Sigmoid colon (tissue), 4 donors: ENCODE results near the gene MEGF6.

Source experiments
- CTCF ChIP-seq, 4 experiments: fragments of 450-650 bp in 3 of 4; fragments of 200-600 bp in 1 of 4; IDR thresholded peaks; one replicate each; pipeline ENCODE4 v1.5.1; 2016 to 2019; ENCODE audit warnings: antibody characterized with exemption in 4 of 4, mild to moderate bottlenecking in 3 of 4, moderate library complexity in 2 of 4
- EP300 ChIP-seq, 4 donors: sonication (generic); formaldehyde crosslinking; IDR thresholded peaks; one replicate each; pipeline ENCODE4 v1.6.1; 2017; ENCODE audit warnings: antibody characterized with exemption in 4 of 4
- POLR2A ChIP-seq, 2 donors: fragments of 450-650 bp; IDR thresholded peaks; one replicate each; pipeline ENCODE4 v1.6.1; 2016; ENCODE audit warnings: antibody characterized with exemption in 2 of 2, mild to moderate bottlenecking in 2 of 2, moderate library complexity in 2 of 2
- POLR2AphosphoS5 ChIP-seq, 4 donors: sonication (generic); formaldehyde crosslinking; IDR thresholded peaks; one replicate each; pipeline ENCODE4 v1.6.1; 2017; ENCODE audit warnings: antibody characterized with exemption in 4 of 4

GRCh38 chr1:3657578-3658230 is 46.4 kb upstream of the MEGF6 start:
- TF ChIP-seq CTCF (IDR thresholded peaks at IDR 0.05) (no peak), POLR2AphosphoS5 (IDR thresholded peaks at IDR 0.05) (no peak), POLR2A (IDR thresholded peaks at IDR 0.05) (no peak), EP300 (IDR thresholded peaks at IDR 0.05) (no peak)
